GM12878 (cell line): ENCODE data around the gene SMIM21. TPM values are rescaled to one million over a fixed set of nuclear protein-coding genes. Genes with fewer than 3 reads are reported as not detected.

ENCODE experiments used
- ATAC-seq: fragments of 200-7000 bp; cut with Tn5 transposase; 3 replicates; pipeline ENCODE4 v1.9.1; 2020; ENCODE audit warnings: mild to moderate bottlenecking, moderate library complexity
- BruUV-seq: library from RNA; stranded (reverse); fragments of 400-500 nt; replicated peaks from 2 replicates; lab custom pipeline; 2021; lab: Mats Ljungman, UMichigan
- CTCF ChIA-PET: fragments of 300-600 bp; sonication (Branson Sonifier 250); formaldehyde crosslinking; extraction: SDS; loops from one replicate; lab custom pipeline; 2021; ENCODE audit warnings: inconsistent platforms; lab: Yijun Ruan, JAX
- POLR2A ChIA-PET: fragments of 350-600 bp; formaldehyde crosslinking; extraction: SDS; loops from one replicate; lab custom pipeline; 2021; ENCODE audit warnings: inconsistent platforms; lab: Charles Lee
- RAD21 ChIA-PET: fragments of 300-600 bp; sonication (Branson Sonifier 250); formaldehyde crosslinking; loops from one replicate; lab custom pipeline; 2023; ENCODE audit warnings: antibody characterized with exemption; ENCODE audit not compliant: unreplicated experiment; lab: Charles Lee
- SMC1A ChIA-PET: fragments of 300-600 bp; sonication (Branson Sonifier 250); formaldehyde crosslinking; loops from one replicate; lab custom pipeline; 2023; ENCODE audit not compliant: unreplicated experiment, uncharacterized antibody; lab: Charles Lee
- DNase-seq: peaks from one replicate; pipeline ENCODE4 v3.0.0-alpha.2; 2011; ENCODE audit warnings: low read depth, low spot score
- FAIRE-seq: peaks from 3 replicates; lab custom pipeline; 2011; peaks lifted over from hg19 to GRCh38; lab: Jason Lieb, UNC
- H2AFZ ChIP-seq: 2 replicates; pipeline ENCODE4 v1.6.0; 2011; ENCODE audit warnings: low read depth, low read length, control low read depth; ENCODE audit not compliant: control insufficient read depth
- H3K27ac ChIP-seq: 2 replicates; pipeline ENCODE4 v1.5.1; 2011; ENCODE audit warnings: control low read depth; ENCODE audit not compliant: control insufficient read depth, insufficient read depth
- H3K27me3 ChIP-seq, 2 experiments: replicated peaks in 1 of 2; 2 replicates each; pipeline versions ENCODE4 v1.6.0 to v1.6.1; 2011; ENCODE audit warnings: low read length in 1 of 2; ENCODE audit not compliant: control insufficient read depth in 2 of 2, insufficient read depth in 2 of 2
- H3K36me3 ChIP-seq, 2 experiments: 2 replicates each; pipeline ENCODE4 v1.5.1; 2011; ENCODE audit warnings: low read length in 1 of 2; ENCODE audit not compliant: control insufficient read depth in 2 of 2, insufficient read depth in 2 of 2
- H3K4me1 ChIP-seq: 2 replicates; pipeline ENCODE4 v1.6.1; 2011; ENCODE audit warnings: mild to moderate bottlenecking, low read length, moderate library complexity, mixed read lengths; ENCODE audit not compliant: control insufficient read depth, insufficient read depth
- H3K4me2 ChIP-seq: 2 replicates; pipeline ENCODE4 v1.6.0; 2011; ENCODE audit warnings: control low read depth; ENCODE audit not compliant: control insufficient read depth, insufficient read depth
- H3K4me3 ChIP-seq: fragments of 200-600 bp; sonication (generic); 2 replicates; pipeline ENCODE4 v1.5.1; 2016
- H3K79me2 ChIP-seq: 2 replicates; pipeline ENCODE4 v1.6.0; 2011; ENCODE audit warnings: low read length; ENCODE audit not compliant: control insufficient read depth, insufficient read depth
- H3K9ac ChIP-seq: 2 replicates; pipeline ENCODE4 v1.8.0; 2011; ENCODE audit warnings: low read length, control low read depth, mixed read lengths; ENCODE audit not compliant: control insufficient read depth, insufficient read depth
- H3K9me3 ChIP-seq: replicated peaks from 3 replicates; pipeline ENCODE4 v1.5.1; 2011; ENCODE audit warnings: mild to moderate bottlenecking, low read length; ENCODE audit not compliant: control insufficient read depth, insufficient read depth
- H4K20me1 ChIP-seq: 2 replicates; pipeline ENCODE4 v1.6.0; 2011; ENCODE audit not compliant: control insufficient read depth, insufficient read depth
- GABPA ChIP-seq: IDR thresholded peaks from 2 replicates; pipeline ENCODE4 v1.6.1; 2014; ENCODE audit warnings: antibody characterized with exemption, low read depth, mild to moderate bottlenecking, inconsistent platforms
- HCFC1 ChIP-seq: fragments of 150-350 bp; IDR thresholded peaks from 2 replicates; pipeline ENCODE4 v1.6.1; 2014; ENCODE audit warnings: low read length
- MEF2B ChIP-seq: fragments of 450-650 bp; IDR thresholded peaks from 2 replicates; pipeline ENCODE4 v1.6.1; 2018; ENCODE audit warnings: mild to moderate bottlenecking, moderate library complexity; ENCODE audit not compliant: partially characterized antibody, poor library complexity, severe bottlenecking
- MTA2 ChIP-seq: fragments of 450-650 bp; IDR thresholded peaks from 2 replicates; pipeline ENCODE4 v1.6.1; 2016; ENCODE audit warnings: low read depth, mild to moderate bottlenecking, moderate library complexity
- NFXL1 ChIP-seq: fragments of 450-650 bp; IDR thresholded peaks from 2 replicates; pipeline ENCODE4 v1.6.1; 2017; ENCODE audit warnings: antibody characterized with exemption, mild to moderate bottlenecking, borderline replicate concordance
- NFYB ChIP-seq: IDR thresholded peaks from 2 replicates; pipeline ENCODE4 v1.6.1; 2011; ENCODE audit warnings: low read depth, mild to moderate bottlenecking, low read length, improper control_type of control experiment, moderate library complexity; ENCODE audit not compliant: insufficient read depth
- RBBP5 ChIP-seq: fragments of 200-600 bp; sonication (generic); conservative IDR thresholded peaks from 2 replicates; pipeline ENCODE4 v1.6.1; 2016
- TAF1 ChIP-seq: IDR thresholded peaks from 2 replicates; pipeline ENCODE4 v1.6.1; 2011; ENCODE audit warnings: mild to moderate bottlenecking, low read depth, low read length, borderline replicate concordance
- WGBS: methylation state at CpG from one replicate; pipeline ENCODE4 v1.1.6; 2016; ENCODE audit warnings: low lambda C conversion rate; ENCODE audit not compliant: insufficient replicate concordance, insufficient coverage; ENCODE audit errors: missing lambda C conversion rate; 5-methylcytosine and 5-hydroxymethylcytosine counted together
- in situ Hi-C: fragments of 300-500 bp; cut with MboI; formaldehyde crosslinking; loops from 9 replicates; pipeline ENCODE4 v1.14.3; 2018; ENCODE audit warnings: mixed read lengths
- intact Hi-C: fragments of 100-400 bp; cut with micrococcal nuclease; formaldehyde crosslinking; loops from one replicate; pipeline ENCODE4 v1.14.2; 2022; ENCODE audit not compliant: unreplicated experiment
- polyA plus RNA-seq, 11 experiments: library from polyadenylated mRNA; depleted of rRNA in 4 of 11; unstranded in 6 of 11; stranded (reverse) in 5 of 11; fragments of >200 nt; fragmentation: Nextera tagmentation in 4 of 11; fragmentation: Illumina TruSeq in 1 of 11; extraction: Ambion mirVana in 4 of 11; extraction: Trizol in 1 of 11; gene quantifications; 1 replicate in 1 of 11; 2 replicates in 10 of 11; pipeline versions ENCODE4 v1.2.1 to v1.2.3, GENCODE V29; 2011 to 2016; ENCODE audit warnings: inconsistent platforms in 2 of 11, missing spikeins in 2 of 11, low read depth in 1 of 11
- total RNA-seq, 4 experiments: library from RNA; depleted of rRNA in 3 of 4; stranded (reverse); fragments of >200 nt in 3 of 4; fragmentation: Illumina TruSeq in 1 of 4; extraction: Trizol in 1 of 4; gene quantifications; 2 replicates each; pipeline versions ENCODE4 v1.2.1 to v1.2.3, GENCODE V29; 2013 to 2021
- TF ChIP-seq, protein P1 (sequence below): fragments of 450-650 bp; IDR thresholded peaks from 2 replicates; pipeline ENCODE4 v1.6.1; 2016; ENCODE audit warnings: mild to moderate bottlenecking, moderate library complexity, borderline replicate concordance

SMIM21 gene
- total and polyA plus RNA-seq, 10 of the 15 experiments (the other 5 are each of a cell fraction or from before 2014, with no cell fraction given), result not detected

DNA sequence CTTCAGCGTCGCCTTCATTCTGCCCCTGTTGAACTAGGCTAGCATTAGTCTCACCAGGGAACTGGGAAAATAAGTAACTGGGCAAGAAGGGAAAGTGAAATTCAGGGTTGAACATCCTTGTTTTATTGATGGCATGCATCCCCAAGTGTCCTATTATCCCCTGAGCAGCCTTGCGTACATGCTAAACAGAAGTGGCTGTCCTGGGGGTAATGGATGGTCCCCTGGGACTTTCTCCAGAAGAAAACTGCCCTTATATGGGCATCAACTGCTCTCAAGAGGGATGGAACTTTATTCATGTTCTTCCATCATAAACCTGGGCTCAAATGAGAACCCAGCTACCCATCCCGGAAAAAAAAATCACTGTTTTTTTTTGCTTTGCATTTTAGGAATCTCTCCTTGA is 11.8 kb upstream of the SMIM21 start (continued):
- TF ChIP-seq, protein P1, sequence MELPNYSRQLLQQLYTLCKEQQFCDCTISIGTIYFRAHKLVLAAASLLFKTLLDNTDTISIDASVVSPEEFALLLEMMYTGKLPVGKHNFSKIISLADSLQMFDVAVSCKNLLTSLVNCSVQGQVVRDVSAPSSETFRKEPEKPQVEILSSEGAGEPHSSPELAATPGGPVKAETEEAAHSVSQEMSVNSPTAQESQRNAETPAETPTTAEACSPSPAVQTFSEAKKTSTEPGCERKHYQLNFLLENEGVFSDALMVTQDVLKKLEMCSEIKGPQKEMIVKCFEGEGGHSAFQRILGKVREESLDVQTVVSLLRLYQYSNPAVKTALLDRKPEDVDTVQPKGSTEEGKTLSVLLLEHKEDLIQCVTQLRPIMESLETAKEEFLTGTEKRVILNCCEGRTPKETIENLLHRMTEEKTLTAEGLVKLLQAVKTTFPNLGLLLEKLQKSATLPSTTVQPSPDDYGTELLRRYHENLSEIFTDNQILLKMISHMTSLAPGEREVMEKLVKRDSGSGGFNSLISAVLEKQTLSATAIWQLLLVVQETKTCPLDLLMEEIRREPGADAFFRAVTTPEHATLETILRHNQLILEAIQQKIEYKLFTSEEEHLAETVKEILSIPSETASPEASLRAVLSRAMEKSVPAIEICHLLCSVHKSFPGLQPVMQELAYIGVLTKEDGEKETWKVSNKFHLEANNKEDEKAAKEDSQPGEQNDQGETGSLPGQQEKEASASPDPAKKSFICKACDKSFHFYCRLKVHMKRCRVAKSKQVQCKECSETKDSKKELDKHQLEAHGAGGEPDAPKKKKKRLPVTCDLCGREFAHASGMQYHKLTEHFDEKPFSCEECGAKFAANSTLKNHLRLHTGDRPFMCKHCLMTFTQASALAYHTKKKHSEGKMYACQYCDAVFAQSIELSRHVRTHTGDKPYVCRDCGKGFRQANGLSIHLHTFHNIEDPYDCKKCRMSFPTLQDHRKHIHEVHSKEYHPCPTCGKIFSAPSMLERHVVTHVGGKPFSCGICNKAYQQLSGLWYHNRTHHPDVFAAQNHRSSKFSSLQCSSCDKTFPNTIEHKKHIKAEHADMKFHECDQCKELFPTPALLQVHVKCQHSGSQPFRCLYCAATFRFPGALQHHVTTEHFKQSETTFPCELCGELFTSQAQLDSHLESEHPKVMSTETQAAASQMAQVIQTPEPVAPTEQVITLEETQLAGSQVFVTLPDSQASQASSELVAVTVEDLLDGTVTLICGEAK, result no peak
- no peak for TF ChIP-seq NFXL1

DNA sequence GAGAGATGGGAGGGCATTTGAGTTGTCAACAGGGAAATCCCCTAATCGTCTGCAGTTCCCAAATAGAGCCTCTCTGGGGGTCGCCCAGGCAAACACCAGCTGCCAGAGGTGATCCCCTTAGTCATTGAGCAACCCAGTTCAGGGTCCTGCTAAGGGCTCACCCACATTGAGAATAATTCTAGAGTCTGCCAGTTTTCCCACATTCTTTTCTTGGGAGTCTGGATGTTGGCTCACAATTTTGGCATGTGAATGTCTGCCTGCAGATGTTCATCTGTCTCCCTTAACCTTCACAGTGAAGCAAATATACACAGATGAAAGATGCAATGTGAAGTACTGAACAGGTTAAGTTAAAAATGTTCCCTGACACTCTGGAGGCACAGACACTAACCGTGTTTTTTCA is 11.4 kb upstream of the SMIM21 start:
- no peaks in the 10 kb centered on the region for H3K4me1 ChIP-seq
- H3K36me3 ChIP-seq, result no peaks in the 10 kb centered on the region
- CTCF ChIA-PET, result no interaction called here
- BruUV-seq, result no TSS peak
- no peak overlapping the region for H3K4me2 ChIP-seq
- no peak overlapping the region for H3K4me3 ChIP-seq
- RAD21 ChIA-PET, result no interaction called here
- H2AFZ ChIP-seq, result no peak overlapping the region
- intact Hi-C loops (no loop called here), in situ Hi-C loops (no loop called here)
- WGBS, result 4% methylated on average over 3 of the region's 3 CpGs
- no peaks in the 10 kb centered on the region for H3K27me3 ChIP-seq
- FAIRE-seq (no peak), ATAC-seq (no peak), DNase-seq (no peak)
- SMC1A ChIA-PET, result no interaction called here
- no peak overlapping the region for H3K9ac ChIP-seq
- POLR2A ChIA-PET, result no interaction called here
- no peaks in the 10 kb centered on the region for H4K20me1 ChIP-seq
- no peak for TF ChIP-seq MEF2B
- TF ChIP-seq HCFC1, result no peak
- TF ChIP-seq MTA2, result no peak
- TF ChIP-seq RBBP5, result no peak
- no peak for TF ChIP-seq NFYB
- TF ChIP-seq TAF1, result no peak
- TF ChIP-seq GABPA, result no peak
- no peaks in the 10 kb centered on the region for H3K9me3 ChIP-seq
- no peak overlapping the region for H3K27ac ChIP-seq
- H3K79me2 ChIP-seq, result no peaks in the 10 kb centered on the region
